Vagina (tissue), 2 donors: ENCODE measurements around the gene KNDC1. TPM values are rescaled to one million over a fixed set of nuclear protein-coding genes. Genes with fewer than 3 reads are reported as not detected.

Experiments used
- DNase-seq, 2 donors: peaks; one replicate each; pipeline ENCODE4 v3.0.0-alpha.2; 2017; ENCODE audit errors: extremely low spot score in 2 of 2
- H3K27ac ChIP-seq: fragments of 200-600 bp; sonication (generic); one replicate; pipeline ENCODE4 v1.5.1; 2019
- H3K27me3 ChIP-seq: fragments of 200-600 bp; sonication (generic); one replicate; pipeline ENCODE4 v1.5.1; 2019
- H3K36me3 ChIP-seq, 2 donors: fragments of 200-600 bp; sonication (generic); one replicate each; pipeline ENCODE4 v1.5.1; 2017 to 2019
- H3K4me1 ChIP-seq: fragments of 200-600 bp; sonication (generic); one replicate; pipeline ENCODE4 v1.5.1; 2019
- H3K4me3 ChIP-seq, 2 donors: fragments of 200-600 bp; sonication (generic); 1 replicate in 1 of 2; 2 replicates in 1 of 2; pipeline ENCODE4 v1.5.1; 2016 to 2019
- H3K9me3 ChIP-seq: fragments of 200-600 bp; sonication (generic); one replicate; pipeline ENCODE4 v1.5.1; 2019
- POLR2A ChIP-seq, 2 donors: fragments of 450-650 bp; IDR thresholded peaks; one replicate each; pipeline ENCODE4 v1.6.1; 2017; ENCODE audit warnings: antibody characterized with exemption in 2 of 2, mild to moderate bottlenecking in 2 of 2, moderate library complexity in 2 of 2
- POLR2AphosphoS5 ChIP-seq, 2 donors: sonication (generic); formaldehyde crosslinking; IDR thresholded peaks; one replicate each; pipeline ENCODE4 v1.9.0; 2017; ENCODE audit warnings: antibody characterized with exemption in 2 of 2, mild to moderate bottlenecking in 2 of 2, low read depth in 1 of 2; ENCODE audit not compliant: insufficient read depth in 1 of 2
- intact Hi-C: fragments of 100-400 bp; cut with DNase I; formaldehyde crosslinking; loops from one replicate; pipeline ENCODE4 v1.15.1; 2023
- total RNA-seq: library from RNA; depleted of rRNA; stranded (reverse); fragments of >200 nt; gene quantifications from one replicate; pipeline ENCODE4 v1.2.3, GENCODE V29; 2016
- TF ChIP-seq, protein P1 (sequence below), 3 experiments: fragments of 450-650 bp in 2 of 3; fragments of 200-600 bp in 1 of 3; sonication (generic) in 1 of 3; IDR thresholded peaks; one replicate each; pipeline ENCODE4 v1.5.1; 2017 to 2019; ENCODE audit warnings: antibody characterized with exemption in 3 of 3, mild to moderate bottlenecking in 2 of 3, moderate library complexity in 2 of 3

KNDC1 gene
- total RNA-seq, 1 donor from 2014 or later, result 3.4 TPM

DNA sequence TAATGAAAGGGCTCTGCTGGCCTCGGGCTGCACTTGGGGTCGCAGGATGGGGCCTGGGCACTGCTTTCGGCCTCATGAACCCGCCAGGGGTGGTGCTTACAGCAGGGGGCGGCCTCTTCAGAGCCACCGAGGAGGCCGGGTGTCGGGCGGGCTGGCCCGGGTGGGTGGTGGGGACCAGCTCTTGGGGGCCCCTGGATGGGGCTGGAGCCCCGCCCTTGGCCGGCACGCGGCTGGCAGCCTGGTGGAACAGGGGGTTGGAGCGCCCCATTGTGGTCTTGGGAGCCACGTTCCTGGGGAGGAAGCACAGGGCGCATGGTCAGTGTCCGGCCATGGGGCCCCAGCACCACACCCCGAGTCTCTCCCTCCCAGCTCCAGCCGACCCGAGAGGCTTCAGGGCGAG lies 107.8 kb downstream of the KNDC1 start:
- no peak for TF ChIP-seq POLR2AphosphoS5 (IDR thresholded peaks at IDR 0.05; ENCODE audit: insufficient read depth in 1 of 2, low read depth in 1 of 2)
- TF ChIP-seq, protein P1, sequence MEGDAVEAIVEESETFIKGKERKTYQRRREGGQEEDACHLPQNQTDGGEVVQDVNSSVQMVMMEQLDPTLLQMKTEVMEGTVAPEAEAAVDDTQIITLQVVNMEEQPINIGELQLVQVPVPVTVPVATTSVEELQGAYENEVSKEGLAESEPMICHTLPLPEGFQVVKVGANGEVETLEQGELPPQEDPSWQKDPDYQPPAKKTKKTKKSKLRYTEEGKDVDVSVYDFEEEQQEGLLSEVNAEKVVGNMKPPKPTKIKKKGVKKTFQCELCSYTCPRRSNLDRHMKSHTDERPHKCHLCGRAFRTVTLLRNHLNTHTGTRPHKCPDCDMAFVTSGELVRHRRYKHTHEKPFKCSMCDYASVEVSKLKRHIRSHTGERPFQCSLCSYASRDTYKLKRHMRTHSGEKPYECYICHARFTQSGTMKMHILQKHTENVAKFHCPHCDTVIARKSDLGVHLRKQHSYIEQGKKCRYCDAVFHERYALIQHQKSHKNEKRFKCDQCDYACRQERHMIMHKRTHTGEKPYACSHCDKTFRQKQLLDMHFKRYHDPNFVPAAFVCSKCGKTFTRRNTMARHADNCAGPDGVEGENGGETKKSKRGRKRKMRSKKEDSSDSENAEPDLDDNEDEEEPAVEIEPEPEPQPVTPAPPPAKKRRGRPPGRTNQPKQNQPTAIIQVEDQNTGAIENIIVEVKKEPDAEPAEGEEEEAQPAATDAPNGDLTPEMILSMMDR (IDR thresholded peaks at IDR 0.05), result no peak
- TF ChIP-seq POLR2A (IDR thresholded peaks at IDR 0.05), result no peak
- H3K27ac ChIP-seq, result no peak overlapping the region
- H3K4me3 ChIP-seq, result no peak overlapping the region
- peaks cover 2% of the 10 kb centered on the region for H3K4me1 ChIP-seq
- no peaks in the 10 kb centered on the region for H3K27me3 ChIP-seq
- H3K36me3 ChIP-seq, result no peaks in the 10 kb centered on the region
- intact Hi-C loops, result no loop called here
- DNase-seq, result no peak
- no peaks in the 10 kb centered on the region for H3K9me3 ChIP-seq

- no peak for DNase-seq
- intact Hi-C loops, result no loop called here
- TF ChIP-seq POLR2AphosphoS5 (IDR thresholded peaks at IDR 0.05; ENCODE audit: insufficient read depth in 1 of 2, low read depth in 1 of 2) (no peak), POLR2A (IDR thresholded peaks at IDR 0.05) (no peak)
- TF ChIP-seq, protein P1 (IDR thresholded peaks at IDR 0.05), result no peak
- no peaks in the 10 kb centered on the region for H3K36me3 ChIP-seq
- no peak overlapping the region for H3K4me3 ChIP-seq
- no peak overlapping the region for H3K27ac ChIP-seq
- no peaks in the 10 kb centered on the region for H3K4me1 ChIP-seq
- H3K27me3 ChIP-seq, result no peaks in the 10 kb centered on the region
- no peaks in the 10 kb centered on the region for H3K9me3 ChIP-seq
Observed at GRCh38 chr10:133268532-133268931, 108.5 kb downstream of the KNDC1 start.

DNA sequence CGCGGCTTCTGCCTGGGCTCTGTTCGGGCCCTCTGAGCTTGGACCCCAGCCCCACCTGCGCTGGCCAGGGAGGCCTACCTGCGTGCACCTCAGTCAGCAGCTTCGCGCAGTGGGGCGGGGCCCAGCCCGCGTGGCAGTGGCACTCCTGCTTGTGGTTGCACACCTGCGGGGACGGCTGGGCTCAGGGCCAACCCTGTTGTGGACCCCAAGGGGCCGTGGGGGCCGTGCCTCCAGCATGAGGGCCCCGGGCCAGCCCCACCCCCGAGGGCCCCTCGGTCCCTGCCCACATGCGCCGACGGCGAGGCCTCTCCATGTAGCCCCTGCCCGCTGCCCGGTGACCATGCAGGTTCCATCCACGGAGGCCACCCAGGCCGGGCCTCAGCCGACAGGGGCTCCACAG lies 109.3 kb downstream of the KNDC1 start:
- H3K9me3 ChIP-seq, result no peaks in the 10 kb centered on the region
- H3K36me3 ChIP-seq, result no peaks in the 10 kb centered on the region
- H3K27ac ChIP-seq, result no peak overlapping the region
- TF ChIP-seq POLR2A (IDR thresholded peaks at IDR 0.05) (no peak), POLR2AphosphoS5 (IDR thresholded peaks at IDR 0.05; ENCODE audit: insufficient read depth in 1 of 2, low read depth in 1 of 2) (no peak)
- TF ChIP-seq, protein P1 (IDR thresholded peaks at IDR 0.05), result no peak
- H3K4me1 ChIP-seq, result no peaks in the 10 kb centered on the region
- H3K27me3 ChIP-seq, result no peaks in the 10 kb centered on the region
- no peak overlapping the region for H3K4me3 ChIP-seq
- DNase-seq, result no peak
- intact Hi-C loops, result no loop called here

GRCh38 chr10:133270204-133270603 lies 110.2 kb downstream of the KNDC1 start:
- intact Hi-C loops, result no loop called here
- Histone ChIP-seq H3K4me1 (no peaks in the 10 kb centered on the region), H3K27me3 (no peaks in the 10 kb centered on the region), H3K36me3 (no peaks in the 10 kb centered on the region), H3K9me3 (no peaks in the 10 kb centered on the region), H3K27ac (no peak overlapping the region), H3K4me3 (no peak overlapping the region)
- no peak for DNase-seq
- TF ChIP-seq, protein P1 (IDR thresholded peaks at IDR 0.05), result no peak
- TF ChIP-seq POLR2AphosphoS5 (IDR thresholded peaks at IDR 0.05; ENCODE audit: insufficient read depth in 1 of 2, low read depth in 1 of 2) (no peak), POLR2A (IDR thresholded peaks at IDR 0.05) (no peak)

- Histone ChIP-seq H3K27ac (no peak overlapping the region), H3K9me3 (no peaks in the 10 kb centered on the region), H3K27me3 (no peaks in the 10 kb centered on the region), H3K4me3 (no peak overlapping the region), H3K4me1 (no peaks in the 10 kb centered on the region), H3K36me3 (no peaks in the 10 kb centered on the region)
- TF ChIP-seq POLR2A (IDR thresholded peaks at IDR 0.05) (no peak), POLR2AphosphoS5 (IDR thresholded peaks at IDR 0.05; ENCODE audit: insufficient read depth in 1 of 2, low read depth in 1 of 2) (no peak)
- TF ChIP-seq, protein P1 (IDR thresholded peaks at IDR 0.05), result no peak
- DNase-seq, result no peak
- intact Hi-C loops, result no loop called here
Observed at GRCh38 chr10:133270773-133271297, 110.8 kb downstream of the KNDC1 start.
